Stimulated activated CD4-positive, alpha-beta T cell treated with anti-CD3 and anti-CD28 coated beads, Interleukin-4, amount 100 ng/mL, for 4 hours (primary cell): ENCODE measurements around the gene FBXL15.
A peak's percentile ranks its signal among the peaks of the same experiment; 100 is the strongest.

ENCODE experiments used
- DNase-seq, 2 experiments: peaks; one replicate each; pipeline ENCODE4 v3.0.0-alpha.2; 2020

The FBXL15 gene

GRCh38 chr10:102398172-102399020 is 22.2 kb upstream of the FBXL15 start:
- DNase-seq, result no peak

- DNase-seq, result peak; percentile 80 to 85
These were observed 21.2 kb upstream of the FBXL15 start for GRCh38 chr10:102399217-102400021.

GRCh38 chr10:102400076-102400475 is 20.6 kb upstream of the FBXL15 start:
- no peak for DNase-seq

- DNase-seq, result no peak
These were observed 19.9 kb upstream of the FBXL15 start for GRCh38 chr10:102400598-102401341.

GRCh38 chr10:102401342-102401654 is 19.3 kb upstream of the FBXL15 start:
- DNase-seq, result no peak

GRCh38 chr10:102401735-102402511 is 18.7 kb upstream of the FBXL15 start:
- DNase-seq, result no peak

- no peak for DNase-seq
These were observed 18.1 kb upstream of the FBXL15 start for GRCh38 chr10:102402512-102402896.

- DNase-seq, result no peak
These were observed 17.5 kb upstream of the FBXL15 start for GRCh38 chr10:102403115-102403514.

- no peak for DNase-seq
These were observed 16.1 kb upstream of the FBXL15 start for GRCh38 chr10:102404361-102405107.

- DNase-seq, result no peak
These were observed 15.5 kb upstream of the FBXL15 start for GRCh38 chr10:102405108-102405571.

GRCh38 chr10:102405632-102406031 is 15.0 kb upstream of the FBXL15 start:
- no peak for DNase-seq

- DNase-seq, result no peak
These were observed 13.8 kb upstream of the FBXL15 start for GRCh38 chr10:102406815-102407214.

- no peak for DNase-seq
These were observed 13.1 kb upstream of the FBXL15 start for GRCh38 chr10:102407425-102408130.

- DNase-seq, result no peak
These were observed 12.4 kb upstream of the FBXL15 start for GRCh38 chr10:102408131-102408727.

GRCh38 chr10:102408728-102409603 is 11.7 kb upstream of the FBXL15 start:
- peak; percentile 83 to 86 for DNase-seq

GRCh38 chr10:102409604-102410428 is 10.8 kb upstream of the FBXL15 start:
- DNase-seq, result no peak

GRCh38 chr10:102410429-102411073 is 10.1 kb upstream of the FBXL15 start:
- DNase-seq, result peak; percentile 74 to 83
